Stomach smooth muscle (tissue), 2 donors: ENCODE measurements around the gene SDHA.

Experiments
- H3K27ac ChIP-seq: one replicate; pipeline ENCODE4 v1.7.0; 2013; ENCODE audit warnings: mild to moderate bottlenecking, low read length, inconsistent platforms
- H3K27me3 ChIP-seq, 2 donors: one replicate each; pipeline ENCODE4 v1.7.0; 2013; ENCODE audit warnings: low read length in 2 of 2; ENCODE audit not compliant: insufficient read depth in 2 of 2, control insufficient read depth in 1 of 2
- H3K36me3 ChIP-seq, 2 donors: one replicate each; pipeline ENCODE4 v1.7.0; 2013; ENCODE audit warnings: low read length in 2 of 2; ENCODE audit not compliant: control insufficient read depth in 2 of 2, insufficient read depth in 2 of 2
- H3K4me1 ChIP-seq: one replicate; pipeline ENCODE4 v1.7.0; 2013; ENCODE audit warnings: low read length; ENCODE audit not compliant: control insufficient read depth, insufficient read depth
- H3K4me3 ChIP-seq, 2 donors: one replicate each; pipeline ENCODE4 v1.7.0; 2013; ENCODE audit warnings: low read length in 2 of 2
- H3K9ac ChIP-seq, 2 donors: one replicate each; pipeline ENCODE4 v1.7.0; 2013; ENCODE audit warnings: low read length in 2 of 2, mild to moderate bottlenecking in 1 of 2
- H3K9me3 ChIP-seq, 2 donors: one replicate each; pipeline ENCODE4 v1.7.0; 2013; ENCODE audit warnings: low read length in 2 of 2; ENCODE audit not compliant: control insufficient read depth in 2 of 2
- donor health status: healthy.
- donor health status: Pancreatic carcinoma.

The SDHA gene

DNA sequence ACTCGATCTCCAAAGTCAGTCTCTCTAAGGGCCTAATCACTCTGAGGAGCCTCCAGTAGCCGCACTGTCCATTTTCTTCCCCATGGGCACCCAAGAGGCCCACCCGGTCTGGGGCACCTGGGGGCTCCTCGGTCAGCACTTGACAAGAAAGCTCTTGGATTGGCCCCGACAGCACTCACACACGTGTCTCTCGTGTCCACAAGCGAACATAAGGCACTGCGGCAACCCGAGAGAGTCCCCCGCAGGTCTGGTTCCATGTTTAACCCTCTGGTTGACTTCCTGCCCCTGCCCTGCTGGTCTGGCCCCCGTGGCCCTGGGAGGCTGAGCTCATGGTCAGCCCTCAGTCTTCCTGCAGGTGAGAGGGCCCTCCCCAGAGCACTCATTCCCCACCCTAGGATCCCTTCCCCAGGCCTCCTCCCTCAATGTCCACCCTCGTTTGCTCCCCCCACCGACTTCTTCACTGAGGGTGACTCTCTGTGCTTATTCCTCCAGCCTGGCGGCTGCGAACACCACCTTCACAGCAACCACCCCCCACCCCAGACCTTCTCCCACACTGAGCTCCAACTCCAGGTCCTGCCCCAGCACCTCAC is 43.1 kb upstream of the SDHA start:
- no peak overlapping the region for H3K9ac ChIP-seq
- H3K27me3 ChIP-seq: peaks cover 0 to 2% of the 10 kb centered on the region in 2 donors
- H3K27ac ChIP-seq: no peak overlapping the region
- no peaks in the 10 kb centered on the region for H3K9me3 ChIP-seq
- no peaks in the 10 kb centered on the region for H3K36me3 ChIP-seq
- H3K4me1 ChIP-seq: no peaks in the 10 kb centered on the region
- no peak overlapping the region for H3K4me3 ChIP-seq

DNA sequence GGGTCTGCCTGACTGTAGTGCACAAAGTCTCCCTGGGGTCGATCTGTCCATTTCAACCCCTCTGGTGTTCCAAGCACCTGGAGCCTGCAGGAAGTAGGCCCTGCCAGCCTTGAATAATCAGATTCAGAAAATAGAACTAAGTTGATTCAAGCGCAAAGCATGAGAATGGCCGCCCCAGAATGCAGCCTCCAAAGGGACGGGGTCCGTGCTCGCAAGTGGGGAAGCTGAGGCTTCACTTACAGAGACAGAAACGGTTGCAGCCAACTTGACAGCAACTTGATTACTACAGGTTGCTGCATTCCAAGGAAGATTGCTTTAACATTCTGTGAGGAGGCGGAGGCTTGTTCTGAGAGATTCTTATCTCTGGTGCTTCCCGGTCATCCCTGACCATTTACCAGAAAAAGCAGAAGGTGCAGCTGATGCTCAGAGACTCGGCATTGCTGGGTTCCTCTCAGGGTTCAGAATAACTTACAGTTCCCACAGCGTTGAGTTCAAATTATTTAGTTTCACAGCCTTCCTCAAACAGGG is 41.8 kb upstream of the SDHA start:
- Histone ChIP-seq H3K9me3 (no peaks in the 10 kb centered on the region), H3K27ac (no peak overlapping the region), H3K36me3 (no peaks in the 10 kb centered on the region), H3K4me3 (no peak overlapping the region), H3K9ac (no peak overlapping the region), H3K4me1 (no peaks in the 10 kb centered on the region), H3K27me3 (peaks cover 0 to 2% of the 10 kb centered on the region in 2 donors)

DNA sequence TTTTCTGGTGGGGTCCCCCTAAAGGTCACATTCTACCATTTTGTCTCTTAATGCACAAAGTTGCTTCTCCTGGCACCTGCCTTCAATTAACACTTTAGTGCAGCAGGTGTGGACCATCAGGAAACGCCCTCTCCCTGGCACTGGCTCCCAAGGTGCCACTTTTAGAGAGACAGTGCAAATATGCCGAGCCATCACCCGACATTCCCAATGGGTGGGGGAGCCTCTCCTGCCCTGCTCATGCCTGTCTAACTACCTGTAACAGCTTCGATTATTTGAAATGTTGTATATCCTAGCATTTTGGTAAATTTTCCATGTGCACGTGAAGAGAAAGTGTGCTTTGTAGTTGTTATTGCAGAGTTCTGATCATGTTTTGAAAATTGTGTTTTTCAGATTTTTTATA is 40.0 kb upstream of the SDHA start:
- peaks cover 0 to 2% of the 10 kb centered on the region in 2 donors for H3K27me3 ChIP-seq
- H3K36me3 ChIP-seq: no peaks in the 10 kb centered on the region
- no peak overlapping the region for H3K4me3 ChIP-seq
- no peaks in the 10 kb centered on the region for H3K4me1 ChIP-seq
- no peak overlapping the region for H3K27ac ChIP-seq
- no peak overlapping the region for H3K9ac ChIP-seq
- no peaks in the 10 kb centered on the region for H3K9me3 ChIP-seq

DNA sequence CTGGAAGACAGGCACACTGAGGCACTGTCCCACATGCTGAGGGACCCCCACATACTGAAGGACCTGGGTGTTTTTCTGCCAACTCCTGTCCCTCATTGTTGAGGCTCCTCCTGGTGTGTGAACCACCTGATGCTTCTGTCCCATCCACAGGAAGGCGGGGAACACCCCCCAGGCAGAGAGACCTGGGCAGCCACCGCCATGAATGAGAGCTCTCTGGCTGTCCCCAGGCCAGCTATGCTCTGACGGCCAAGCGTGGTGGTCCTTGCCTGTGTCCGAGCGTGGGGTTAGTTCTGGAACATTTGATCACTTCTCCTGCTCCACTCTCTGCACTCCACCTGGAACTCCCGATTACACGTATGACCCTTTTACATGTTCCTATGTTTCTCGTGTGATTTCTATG is 38.7 kb upstream of the SDHA start:
- Histone ChIP-seq H3K36me3 (no peaks in the 10 kb centered on the region), H3K9me3 (no peaks in the 10 kb centered on the region), H3K9ac (no peak overlapping the region), H3K4me1 (no peaks in the 10 kb centered on the region), H3K4me3 (no peak overlapping the region), H3K27me3 (no peaks in the 10 kb centered on the region), H3K27ac (no peak overlapping the region)

DNA sequence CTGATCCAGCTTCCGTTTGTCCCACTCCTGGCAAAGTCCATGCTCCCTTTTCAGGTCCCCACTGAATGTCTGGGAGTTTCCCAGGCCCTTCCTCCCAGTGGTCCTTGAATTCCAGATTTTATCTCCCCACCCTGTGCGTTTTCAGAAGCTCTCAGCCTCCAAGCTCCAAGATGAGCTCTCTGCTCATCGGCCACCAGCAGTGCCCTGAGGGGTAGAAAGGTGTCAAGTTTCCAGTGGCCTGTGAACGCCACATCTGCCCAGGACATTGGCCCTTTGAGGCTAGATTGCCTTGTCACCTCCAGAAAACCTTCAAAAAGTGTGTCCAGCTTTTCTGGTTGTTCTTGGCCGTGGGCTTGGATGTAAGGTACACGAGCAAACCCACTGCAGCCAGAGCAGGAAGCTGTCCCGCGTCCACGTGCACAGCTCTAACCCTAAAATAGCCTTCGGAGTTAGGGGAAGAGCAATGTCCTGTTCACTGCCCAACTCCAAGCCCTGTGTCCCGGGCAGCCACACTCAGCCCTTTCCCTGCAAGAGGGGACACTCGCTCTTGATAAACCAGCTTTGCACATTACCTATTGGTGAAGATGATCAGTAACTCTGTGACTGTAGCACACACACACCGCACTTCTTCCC is 37.7 kb upstream of the SDHA start:
- Histone ChIP-seq H3K4me3 (no peak overlapping the region), H3K4me1 (peaks cover under 1% of the 10 kb centered on the region), H3K9me3 (no peaks in the 10 kb centered on the region), H3K36me3 (no peaks in the 10 kb centered on the region), H3K9ac (no peak overlapping the region), H3K27me3 (no peaks in the 10 kb centered on the region), H3K27ac (no peak overlapping the region)

DNA sequence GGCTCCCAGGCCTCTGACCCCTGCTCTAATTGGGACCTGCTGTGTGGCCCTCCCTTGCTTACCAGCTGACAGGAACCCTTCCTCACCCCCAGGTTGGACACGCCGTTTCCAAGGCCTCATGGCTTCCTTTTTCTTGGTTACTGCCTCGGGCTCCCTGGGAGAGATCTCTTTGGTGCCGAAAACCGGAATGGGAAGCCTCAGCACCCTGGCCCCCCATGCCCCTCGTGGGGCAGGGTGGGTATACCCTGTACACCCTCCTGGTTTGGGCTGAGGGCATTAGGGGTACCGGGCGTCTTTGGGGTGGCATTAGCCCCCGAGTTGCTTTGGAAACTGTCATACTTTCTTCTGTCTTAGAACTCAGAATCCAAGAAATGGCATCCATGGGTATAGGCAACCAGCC is 37.0 kb upstream of the SDHA start:
- peaks cover 3% of the 10 kb centered on the region for H3K4me1 ChIP-seq
- no peak overlapping the region for H3K9ac ChIP-seq
- no peaks in the 10 kb centered on the region for H3K27me3 ChIP-seq
- no peaks in the 10 kb centered on the region for H3K36me3 ChIP-seq
- H3K4me3 ChIP-seq: no peak overlapping the region
- H3K9me3 ChIP-seq: no peaks in the 10 kb centered on the region
- H3K27ac ChIP-seq: no peak overlapping the region

DNA sequence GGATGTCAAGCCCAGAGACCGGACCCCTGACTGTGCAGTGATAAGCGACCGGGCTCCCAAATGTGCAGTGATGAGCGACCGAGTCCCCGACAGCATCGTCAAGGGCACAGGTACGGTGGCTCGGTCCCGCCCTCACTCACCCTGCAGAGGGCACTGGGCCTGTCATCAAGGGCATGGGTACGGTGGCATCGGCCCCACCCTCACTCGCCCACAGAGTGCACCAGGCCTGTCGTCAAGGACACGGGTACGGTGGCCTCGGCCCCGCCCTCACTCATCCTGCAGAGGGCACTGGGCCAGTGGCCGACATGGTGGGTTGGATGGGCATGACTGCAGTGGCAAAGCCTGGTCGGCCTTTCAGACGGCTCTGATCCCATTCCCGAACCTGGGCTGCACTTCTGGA is 36.6 kb upstream of the SDHA start:
- peaks cover 3% of the 10 kb centered on the region for H3K4me1 ChIP-seq
- H3K9ac ChIP-seq: no peak overlapping the region
- no peaks in the 10 kb centered on the region for H3K9me3 ChIP-seq
- no peak overlapping the region for H3K27ac ChIP-seq
- no peaks in the 10 kb centered on the region for H3K36me3 ChIP-seq
- H3K4me3 ChIP-seq: no peak overlapping the region
- H3K27me3 ChIP-seq: no peaks in the 10 kb centered on the region

DNA sequence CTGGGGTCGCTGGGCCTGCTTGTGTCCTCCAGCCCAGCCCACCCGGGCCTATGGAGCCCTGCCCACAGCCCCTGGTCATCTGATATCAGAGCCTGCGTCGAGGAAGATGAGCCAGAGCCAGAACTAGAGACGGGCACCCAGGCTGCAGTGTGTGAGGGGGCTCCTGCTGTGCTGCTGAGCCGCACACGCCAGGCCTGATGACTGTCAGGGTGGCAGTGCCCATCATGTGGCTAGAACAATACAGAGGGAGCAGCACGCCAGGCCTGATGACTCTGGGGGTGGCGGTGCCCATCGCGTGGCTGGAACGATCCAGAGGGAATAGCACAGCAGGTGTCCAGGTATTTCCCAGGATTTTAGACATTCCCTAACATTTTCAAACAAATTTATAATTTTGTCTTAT is 36.0 kb upstream of the SDHA start:
- H3K9me3 ChIP-seq: no peaks in the 10 kb centered on the region
- no peaks in the 10 kb centered on the region for H3K36me3 ChIP-seq
- no peak overlapping the region for H3K27ac ChIP-seq
- H3K27me3 ChIP-seq: no peaks in the 10 kb centered on the region
- no peak overlapping the region for H3K4me3 ChIP-seq
- H3K9ac ChIP-seq: no peak overlapping the region
- H3K4me1 ChIP-seq: peaks cover 3% of the 10 kb centered on the region

DNA sequence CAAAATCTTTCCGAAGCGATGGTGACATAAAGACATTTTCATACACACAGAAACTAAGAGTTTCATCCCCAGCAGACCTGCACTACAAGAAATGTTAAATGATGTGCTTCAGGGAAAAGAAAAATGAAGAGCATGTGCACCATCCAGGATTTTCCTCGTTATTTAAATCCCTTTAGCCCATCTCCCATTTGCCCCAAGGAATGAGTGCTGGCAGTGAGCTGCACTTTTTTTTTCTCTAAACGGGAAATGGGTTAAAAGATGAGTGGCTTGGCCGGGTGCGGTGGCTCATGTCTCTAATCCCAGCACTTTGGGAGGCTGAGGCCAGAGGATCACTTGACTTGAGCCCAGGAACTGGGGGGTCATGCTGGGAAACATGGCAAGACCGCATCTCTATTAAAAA is 33.6 kb upstream of the SDHA start:
- H3K27me3 ChIP-seq: no peaks in the 10 kb centered on the region
- H3K4me1 ChIP-seq: peaks cover 14% of the 10 kb centered on the region
- no peaks in the 10 kb centered on the region for H3K36me3 ChIP-seq
- H3K9ac ChIP-seq: peak overlapping the region in 1 of 2 donors; percentile 5
- H3K4me3 ChIP-seq: no peak overlapping the region
- H3K27ac ChIP-seq: no peak overlapping the region
- H3K9me3 ChIP-seq: no peaks in the 10 kb centered on the region

DNA sequence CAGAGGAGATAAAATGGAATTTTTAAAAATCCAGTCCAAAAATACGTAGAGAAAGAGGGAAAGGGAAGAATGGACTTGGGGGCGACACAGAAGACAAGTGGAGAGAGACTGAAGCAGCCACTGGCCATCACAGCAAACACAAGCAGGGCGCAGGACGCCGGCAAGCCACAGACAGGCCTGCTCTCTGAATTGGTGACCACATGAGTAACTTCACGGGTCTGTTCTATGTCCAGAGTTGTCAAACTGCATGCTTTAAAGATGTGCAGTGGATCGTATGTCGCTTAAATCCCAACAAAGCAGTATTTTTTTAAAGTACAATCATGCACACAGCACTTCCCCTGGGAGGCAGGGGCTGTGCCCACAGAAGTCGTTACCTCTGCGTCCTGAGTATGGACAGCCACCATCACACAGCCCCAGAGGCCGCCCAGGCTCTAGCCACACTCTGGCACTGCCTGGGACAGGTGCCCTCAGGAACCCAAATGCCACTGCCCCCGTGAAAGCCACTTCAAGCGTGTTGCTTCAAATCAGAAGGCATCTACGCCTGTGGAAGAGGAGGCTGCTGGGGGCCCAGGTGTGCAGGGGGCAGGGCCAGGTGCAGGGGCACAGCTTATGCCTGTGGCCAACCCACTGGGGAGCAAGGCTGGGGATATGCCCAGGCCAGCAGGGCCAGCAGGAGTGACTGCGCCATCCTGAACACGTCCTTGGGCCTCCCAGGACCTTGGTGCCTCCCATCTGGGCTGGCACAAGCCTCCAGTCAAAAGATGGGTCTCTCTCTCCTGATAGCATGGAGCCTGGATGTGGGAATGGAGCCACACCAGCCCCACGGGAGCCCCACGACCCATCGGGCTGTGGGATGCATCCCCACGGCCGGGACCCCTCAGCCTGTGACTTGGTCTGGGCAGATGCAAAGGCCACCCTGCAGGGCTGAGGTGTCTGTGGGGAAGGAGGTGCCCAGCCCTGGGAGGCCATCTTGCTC is 32.7 kb upstream of the SDHA start:
- no peak overlapping the region for H3K4me3 ChIP-seq
- H3K27me3 ChIP-seq: no peaks in the 10 kb centered on the region
- no peaks in the 10 kb centered on the region for H3K9me3 ChIP-seq
- no peaks in the 10 kb centered on the region for H3K36me3 ChIP-seq
- H3K9ac ChIP-seq: no peak overlapping the region
- peaks cover 16% of the 10 kb centered on the region for H3K4me1 ChIP-seq
- H3K27ac ChIP-seq: no peak overlapping the region
